IMR-90 (cell line): ENCODE data around the gene RASGRP3. TPM values are rescaled to one million over a fixed set of nuclear protein-coding genes. Genes with fewer than 3 reads are reported as not detected.

Source experiments
- ATAC-seq: fragments of 200-7000 bp; cut with Tn5 transposase; 2 replicates; pipeline ENCODE4 v1.9.1; 2020; ENCODE audit warnings: low read depth, mild to moderate bottlenecking, moderate library complexity
- BruUV-seq: library from RNA; stranded (reverse); fragments of 400-500 nt; replicated peaks from 2 replicates; lab custom pipeline; 2021; lab: Mats Ljungman, UMichigan
- CTCF ChIA-PET: fragments of 300-600 bp; formaldehyde crosslinking; extraction: SDS; loops from one replicate; lab custom pipeline; 2021; ENCODE audit warnings: antibody characterized with exemption; lab: Yijun Ruan, JAX
- POLR2A ChIA-PET: fragments of 300-600 bp; sonication (Branson Sonifier 250); formaldehyde crosslinking; loops from one replicate; lab custom pipeline; 2022; ENCODE audit warnings: antibody characterized with exemption; ENCODE audit not compliant: unreplicated experiment; lab: Charles Lee
- DNase-seq: peaks from one replicate; pipeline ENCODE4 v3.0.0; 2013
- H2AFZ ChIP-seq: replicated peaks from 2 replicates; pipeline ENCODE3; 2013; ENCODE audit warnings: low read length, mild to moderate bottlenecking; ENCODE audit not compliant: poor library complexity
- H2AK5ac ChIP-seq: 2 replicates; pipeline ENCODE4 v1.6.1; 2013; ENCODE audit warnings: low read depth, low read length, inconsistent platforms
- H2AK9ac ChIP-seq: replicated peaks from 2 replicates; pipeline ENCODE3; 2013; ENCODE audit warnings: mild to moderate bottlenecking, low read depth, low read length, moderate library complexity; ENCODE audit not compliant: poor library complexity
- H2BK120ac ChIP-seq: 2 replicates; pipeline ENCODE4 v1.6.1; 2013; ENCODE audit warnings: low read depth, low read length, inconsistent platforms
- H2BK15ac ChIP-seq: 3 replicates; pipeline ENCODE4 v1.6.1; 2013; ENCODE audit warnings: low read depth, low read length, inconsistent platforms
- H2BK20ac ChIP-seq: 2 replicates; pipeline ENCODE4 v1.6.1; 2013; ENCODE audit warnings: low read depth, mild to moderate bottlenecking, inconsistent platforms, low read length, moderate library complexity
- H2BK5ac ChIP-seq: 2 replicates; pipeline ENCODE4 v1.6.1; 2013; ENCODE audit warnings: mild to moderate bottlenecking, low read depth, low read length, inconsistent platforms; ENCODE audit not compliant: poor library complexity, severe bottlenecking
- H3K14ac ChIP-seq: replicated peaks from 2 replicates; pipeline ENCODE4 v1.6.1; 2013; ENCODE audit warnings: low read depth, low read length, inconsistent platforms
- H3K18ac ChIP-seq: 2 replicates; pipeline ENCODE4 v1.6.1; 2013; ENCODE audit warnings: low read depth, low read length, control low read depth
- H3K23ac ChIP-seq: 2 replicates; pipeline ENCODE4 v1.6.1; 2013; ENCODE audit warnings: low read depth, low read length, inconsistent platforms
- H3K27ac ChIP-seq: 2 replicates; pipeline ENCODE4 v1.5.1; 2013; ENCODE audit warnings: mild to moderate bottlenecking, control low read depth, low read length; ENCODE audit not compliant: insufficient read depth
- H3K27me3 ChIP-seq: 2 replicates; pipeline ENCODE4 v1.6.1; 2013; ENCODE audit warnings: low read length; ENCODE audit not compliant: control insufficient read depth, insufficient read depth
- H3K36me3 ChIP-seq: 2 replicates; pipeline ENCODE4 v1.6.1; 2013; ENCODE audit warnings: low read length, mixed read lengths; ENCODE audit not compliant: control insufficient read depth, insufficient read depth
- H3K4ac ChIP-seq: 2 replicates; pipeline ENCODE4 v1.6.1; 2013; ENCODE audit warnings: low read depth, low read length, inconsistent platforms
- H3K4me1 ChIP-seq: 2 replicates; pipeline ENCODE4 v1.6.1; 2013; ENCODE audit warnings: low read length, mixed read lengths; ENCODE audit not compliant: control insufficient read depth, insufficient read depth
- H3K4me2 ChIP-seq: 2 replicates; pipeline ENCODE4 v1.6.1; 2013; ENCODE audit warnings: low read depth, mild to moderate bottlenecking, control low read depth, low read length, moderate library complexity
- H3K4me3 ChIP-seq: 2 replicates; pipeline ENCODE4 v1.5.1; 2013; ENCODE audit warnings: low read depth, mild to moderate bottlenecking, control low read depth, low read length, moderate library complexity; ENCODE audit not compliant: insufficient read depth
- H3K56ac ChIP-seq: 2 replicates; pipeline ENCODE4 v1.6.1; 2013; ENCODE audit warnings: low read length, inconsistent platforms; ENCODE audit not compliant: insufficient read depth; ENCODE audit errors: extremely low read depth
- H3K79me1 ChIP-seq, 2 experiments: 2 replicates each; pipeline ENCODE4 v1.6.1; 2013; ENCODE audit warnings: low read length in 2 of 2, inconsistent platforms in 1 of 2, low read depth in 1 of 2
- H3K9ac ChIP-seq: 2 replicates; pipeline ENCODE4 v1.6.1; 2013; ENCODE audit warnings: low read depth, low read length, control low read depth
- H3K9me1 ChIP-seq: 2 replicates; pipeline ENCODE4 v1.6.1; 2013; ENCODE audit warnings: low read length, inconsistent platforms; ENCODE audit not compliant: insufficient read depth
- H3K9me3 ChIP-seq: 2 replicates; pipeline ENCODE4 v1.6.1; 2013; ENCODE audit warnings: low read length; ENCODE audit not compliant: control insufficient read depth, insufficient read depth
- H4K20me1 ChIP-seq: 2 replicates; pipeline ENCODE4 v1.6.1; 2013; ENCODE audit warnings: low read length, inconsistent platforms; ENCODE audit not compliant: insufficient read depth
- H4K5ac ChIP-seq: 2 replicates; pipeline ENCODE4 v1.6.1; 2013; ENCODE audit warnings: mild to moderate bottlenecking, low read depth, low read length, control low read depth
- H4K8ac ChIP-seq, 2 experiments: 2 replicates each; pipeline ENCODE4 v1.6.1; 2013; ENCODE audit warnings: low read depth in 2 of 2, low read length in 2 of 2, control low read depth in 1 of 2, inconsistent platforms in 1 of 2
- H4K91ac ChIP-seq: 2 replicates; pipeline ENCODE4 v1.6.1; 2013; ENCODE audit warnings: low read depth, low read length, inconsistent platforms; ENCODE audit not compliant: insufficient read depth
- BHLHE40 ChIP-seq: fragments of 150-350 bp; IDR thresholded peaks from 2 replicates; pipeline ENCODE4 v1.6.1; 2016; ENCODE audit warnings: mild to moderate bottlenecking, low read depth, low read length
- CEBPB ChIP-seq: IDR thresholded peaks from 2 replicates; pipeline ENCODE4 v1.6.1; 2012; ENCODE audit warnings: low read depth, low read length, improper control_type of control experiment
- CHD1 ChIP-seq: IDR thresholded peaks from 2 replicates; pipeline ENCODE4 v1.6.1; 2012; ENCODE audit warnings: low read depth, low read length, improper control_type of control experiment
- FOS ChIP-seq: fragments of 150-350 bp; IDR thresholded peaks from 2 replicates; pipeline ENCODE4 v1.6.1; 2016; ENCODE audit warnings: low read depth, low read length
- MAFK ChIP-seq: IDR thresholded peaks from 2 replicates; pipeline ENCODE4 v1.6.1; 2012; ENCODE audit warnings: low read depth, low read length, improper control_type of control experiment
- MAZ ChIP-seq: IDR thresholded peaks from 2 replicates; pipeline ENCODE4 v1.6.1; 2012; ENCODE audit warnings: low read depth, mild to moderate bottlenecking, low read length, improper control_type of control experiment, moderate library complexity, borderline replicate concordance
- MXI1 ChIP-seq: IDR thresholded peaks from 2 replicates; pipeline ENCODE4 v1.6.1; 2012; ENCODE audit warnings: low read depth, mild to moderate bottlenecking, low read length, moderate library complexity, borderline replicate concordance
- NFE2L2 ChIP-seq: fragments of 150-350 bp; IDR thresholded peaks from 2 replicates; pipeline ENCODE4 v1.6.1; 2016; ENCODE audit warnings: low read depth, mild to moderate bottlenecking, low read length
- POLR2A ChIP-seq: IDR thresholded peaks from 2 replicates; pipeline ENCODE4 v1.6.1; 2012; ENCODE audit warnings: mild to moderate bottlenecking, low read depth, low read length
- RAD21 ChIP-seq: IDR thresholded peaks from 2 replicates; pipeline ENCODE4 v1.6.1; 2012; ENCODE audit warnings: low read length, improper control_type of control experiment
- RFX5 ChIP-seq: IDR thresholded peaks from 2 replicates; pipeline ENCODE4 v1.8.0; 2012; ENCODE audit warnings: low read depth, mild to moderate bottlenecking, low read length, moderate library complexity
- SMC3 ChIP-seq: fragments of 150-350 bp; IDR thresholded peaks from 2 replicates; pipeline ENCODE4 v1.6.1; 2016; ENCODE audit warnings: low read depth, mild to moderate bottlenecking, antibody characterized with exemption, low read length, moderate library complexity
- WGBS, 2 experiments: methylation state at CpG; one replicate each; pipeline versions ENCODE4 v1.1.5 to v1.1.7; 2013; ENCODE audit warnings: missing lambda C conversion rate in 2 of 2; ENCODE audit not compliant: insufficient read length in 1 of 2; ENCODE audit errors: extremely low coverage in 2 of 2; 5-methylcytosine and 5-hydroxymethylcytosine counted together
- dilution Hi-C: fragments of 300-500 bp; cut with HindIII; formaldehyde crosslinking; loops from one replicate; pipeline ENCODE4 v1.14.3; 2018; ENCODE audit warnings: low sequenced_read_pairs; ENCODE audit not compliant: unreplicated experiment
- in situ Hi-C: fragments of 300-500 bp; cut with MboI; formaldehyde crosslinking; loops from 3 replicates; pipeline ENCODE4 v1.14.3; 2019; ENCODE audit warnings: low sequenced_read_pairs, inconsistent platforms, mixed read lengths
- intact Hi-C: fragments of 100-400 bp; cut with micrococcal nuclease; formaldehyde crosslinking; loops from 2 replicates; pipeline ENCODE4 v1.10.0; 2022
- polyA plus RNA-seq, 3 experiments: library from polyadenylated mRNA; depleted of rRNA; stranded (reverse); fragments of >200 nt; gene quantifications; 2 replicates each; pipeline ENCODE4 v1.2.3, GENCODE V29; 2012; ENCODE audit warnings: low replicate concordance in 1 of 3
- total RNA-seq: library from RNA; depleted of rRNA; stranded (reverse); fragments of >200 nt; gene quantifications from 2 replicates; pipeline ENCODE4 v1.2.3, GENCODE V29; 2012
- TF ChIP-seq, protein P1 (sequence below): conservative IDR thresholded peaks from 2 replicates; pipeline ENCODE4 v1.5.1; 2012; ENCODE audit warnings: mild to moderate bottlenecking, low read depth, low read length, improper control_type of control experiment

The RASGRP3 gene
- total and polyA plus RNA-seq, 2 of the 4 experiments (the other 2 are of a cell fraction): 1.7 to 3.0 TPM

DNA sequence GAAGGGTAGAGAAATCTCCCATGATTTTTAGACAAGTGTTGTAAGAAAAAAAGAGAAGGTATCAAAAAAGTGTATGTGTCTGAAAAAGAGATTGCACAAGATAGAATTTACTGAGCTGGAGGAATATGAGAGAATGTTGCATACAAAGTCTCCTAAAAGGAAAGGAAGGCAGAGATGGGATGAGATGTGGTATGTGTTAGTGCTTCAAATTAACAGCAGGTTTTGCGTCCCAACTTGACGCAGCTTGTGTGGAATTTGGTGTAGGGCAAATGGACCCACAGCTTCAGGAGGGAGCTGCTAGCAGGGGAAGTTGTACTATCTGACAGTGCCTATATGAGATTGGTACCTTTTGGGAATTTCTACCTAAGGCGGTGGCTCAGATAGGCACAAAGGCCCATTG is 9.0 kb upstream of the RASGRP3 start:
- in situ Hi-C loops (no loop called here), dilution Hi-C loops (no loop called here), intact Hi-C loops (no loop called here)
- no peak overlapping the region for H3K4ac ChIP-seq
- H3K14ac ChIP-seq: no peak overlapping the region
- ChIA-PET CTCF (interaction anchor here (0.6 kb wide), 1 partner anchor 244 kb away, joined by 3 read pairs; no protein-coding TSS in a partner anchor), POLR2A (no interaction called here)
- no TSS peak for BruUV-seq
- no peak overlapping the region for H3K9ac ChIP-seq
- H3K36me3 ChIP-seq: no peaks in the 10 kb centered on the region
- H3K27ac ChIP-seq: no peak overlapping the region
- H3K27me3 ChIP-seq: no peaks in the 10 kb centered on the region
- H2AK5ac ChIP-seq: no peak overlapping the region
- no peak overlapping the region for H2BK120ac ChIP-seq
- H3K9me1 ChIP-seq: 0 out of 2 replicates have a peak, but pooled peaks cover 3% of the 10 kb centered on the region
- H4K20me1 ChIP-seq: no peaks in the 10 kb centered on the region
- H3K23ac ChIP-seq: no peak overlapping the region
- H2BK20ac ChIP-seq: no peak overlapping the region
- H4K91ac ChIP-seq: no peak overlapping the region
- no peak overlapping the region for H3K4me3 ChIP-seq
- H4K5ac ChIP-seq: no peak overlapping the region
- no peak overlapping the region for H3K18ac ChIP-seq
- no peak overlapping the region for H2BK5ac ChIP-seq
- no peak overlapping the region for H2AFZ ChIP-seq
- H4K8ac ChIP-seq: no peak overlapping the region
- 80% methylated on average over 2 of the region's 3 CpGs; no CpG with 5 or more reads in 1 of the 2 experiments for WGBS, 2 experiments
- H3K79me1 ChIP-seq: no peaks in the 10 kb centered on the region
- no peak overlapping the region for H3K4me2 ChIP-seq
- H2BK15ac ChIP-seq: no peak overlapping the region
- no peak overlapping the region for H3K56ac ChIP-seq
- H3K4me1 ChIP-seq: no peaks in the 10 kb centered on the region
- ATAC-seq: no peak
- no peak for DNase-seq
- no peak overlapping the region for H2AK9ac ChIP-seq
- no peaks in the 10 kb centered on the region for H3K9me3 ChIP-seq
- TF ChIP-seq BHLHE40: no peak
- no peak for TF ChIP-seq MAFK
- no peak for TF ChIP-seq CEBPB
- no peak for TF ChIP-seq FOS
- TF ChIP-seq SMC3: no peak
- TF ChIP-seq NFE2L2: no peak
- no peak for TF ChIP-seq POLR2A
- TF ChIP-seq CHD1: no peak
- TF ChIP-seq MAZ: no peak
- TF ChIP-seq, protein P1, sequence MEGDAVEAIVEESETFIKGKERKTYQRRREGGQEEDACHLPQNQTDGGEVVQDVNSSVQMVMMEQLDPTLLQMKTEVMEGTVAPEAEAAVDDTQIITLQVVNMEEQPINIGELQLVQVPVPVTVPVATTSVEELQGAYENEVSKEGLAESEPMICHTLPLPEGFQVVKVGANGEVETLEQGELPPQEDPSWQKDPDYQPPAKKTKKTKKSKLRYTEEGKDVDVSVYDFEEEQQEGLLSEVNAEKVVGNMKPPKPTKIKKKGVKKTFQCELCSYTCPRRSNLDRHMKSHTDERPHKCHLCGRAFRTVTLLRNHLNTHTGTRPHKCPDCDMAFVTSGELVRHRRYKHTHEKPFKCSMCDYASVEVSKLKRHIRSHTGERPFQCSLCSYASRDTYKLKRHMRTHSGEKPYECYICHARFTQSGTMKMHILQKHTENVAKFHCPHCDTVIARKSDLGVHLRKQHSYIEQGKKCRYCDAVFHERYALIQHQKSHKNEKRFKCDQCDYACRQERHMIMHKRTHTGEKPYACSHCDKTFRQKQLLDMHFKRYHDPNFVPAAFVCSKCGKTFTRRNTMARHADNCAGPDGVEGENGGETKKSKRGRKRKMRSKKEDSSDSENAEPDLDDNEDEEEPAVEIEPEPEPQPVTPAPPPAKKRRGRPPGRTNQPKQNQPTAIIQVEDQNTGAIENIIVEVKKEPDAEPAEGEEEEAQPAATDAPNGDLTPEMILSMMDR: no peak
- TF ChIP-seq RFX5: no peak
- TF ChIP-seq MXI1: no peak
- TF ChIP-seq RAD21: no peak
